HG03135 (cell line): ENCODE results near the gene MYO5A.
"Not testable (repeated sequence)": the region's sequence is repeated elsewhere in the genome, so short reads cannot be mapped to it uniquely, and the experiment has no call there.

Experiments used
- ATAC-seq: cut with Tn5 transposase; IDR thresholded peaks from one replicate; pipeline ENCODE4 v1.9.1; 2021; ENCODE audit warnings: mild to moderate bottlenecking, moderate library complexity; ENCODE audit not compliant: unreplicated experiment

MYO5A gene

DNA sequence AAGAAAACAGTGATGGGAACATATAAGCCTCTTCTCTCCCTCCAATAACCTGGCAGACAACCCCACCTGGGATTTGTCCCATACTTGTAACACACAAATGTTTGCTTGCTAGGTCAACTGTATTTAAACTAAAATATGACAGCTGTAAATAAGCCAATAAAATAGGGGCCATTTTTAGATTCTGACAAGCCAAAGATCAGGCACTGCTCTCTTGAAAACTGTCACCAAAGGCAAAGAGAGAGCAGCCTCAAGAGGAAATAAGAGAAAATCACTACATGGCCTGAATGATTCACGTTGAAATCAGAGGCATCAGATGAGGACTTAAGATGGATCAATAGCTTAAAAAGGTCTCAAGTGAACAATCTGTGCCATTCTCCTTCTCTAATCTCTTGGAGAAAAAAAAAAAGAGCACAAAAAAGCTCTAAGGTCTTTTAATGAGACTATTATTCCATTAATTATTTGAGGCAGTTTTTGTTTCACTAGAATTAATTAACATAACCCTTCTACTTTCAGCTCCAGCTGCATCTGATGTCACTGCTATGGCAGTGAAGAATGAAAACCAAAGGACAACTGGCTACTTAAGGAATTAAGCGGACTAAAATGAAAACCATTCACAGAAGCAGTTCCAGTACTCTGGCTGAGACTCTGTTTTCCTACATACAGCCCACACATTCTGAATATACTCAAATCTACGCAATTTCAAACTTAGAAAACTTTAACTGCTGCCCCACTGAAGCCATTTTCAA, 19.0 kb downstream of the MYO5A start:
- no peak for ATAC-seq

GRCh38 chr15:52506549-52506948, 22.1 kb downstream of the MYO5A start:
- no peak for ATAC-seq

DNA sequence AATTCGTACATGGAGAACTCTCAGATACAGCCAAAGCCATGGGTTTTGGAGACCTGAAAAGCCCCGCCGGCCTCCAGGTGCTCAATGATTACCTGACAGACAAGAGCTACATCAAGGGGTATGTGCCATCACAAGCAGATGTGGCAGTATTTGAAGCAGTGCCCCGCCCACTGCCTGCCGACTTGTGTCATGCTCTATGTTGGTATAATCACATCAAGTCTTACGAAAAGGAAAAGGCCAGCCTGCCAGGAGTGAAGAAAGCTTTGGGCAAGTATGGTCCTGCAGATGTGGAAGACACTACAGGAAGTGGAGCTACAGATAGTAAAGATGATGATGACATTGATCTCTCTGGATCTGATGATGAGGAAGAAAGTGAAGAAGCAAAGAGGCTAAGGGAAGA, 23.5 kb downstream of the MYO5A start:
- ATAC-seq, result no peak

GRCh38 chr15:52503788-52504496, 24.7 kb downstream of the MYO5A start:
- no peak for ATAC-seq

- ATAC-seq, result no peak
These were observed 26.1 kb downstream of the MYO5A start for GRCh38 chr15:52502608-52503007.

GRCh38 chr15:52499506-52499905, 29.2 kb downstream of the MYO5A start:
- ATAC-seq, result no peak

- ATAC-seq, result no peak
These were observed 30.0 kb downstream of the MYO5A start for GRCh38 chr15:52498706-52499105.

- no peak for ATAC-seq
These were observed 31.8 kb downstream of the MYO5A start for GRCh38 chr15:52496776-52497470.

GRCh38 chr15:52496175-52496574, 32.5 kb downstream of the MYO5A start:
- ATAC-seq, result no peak

DNA sequence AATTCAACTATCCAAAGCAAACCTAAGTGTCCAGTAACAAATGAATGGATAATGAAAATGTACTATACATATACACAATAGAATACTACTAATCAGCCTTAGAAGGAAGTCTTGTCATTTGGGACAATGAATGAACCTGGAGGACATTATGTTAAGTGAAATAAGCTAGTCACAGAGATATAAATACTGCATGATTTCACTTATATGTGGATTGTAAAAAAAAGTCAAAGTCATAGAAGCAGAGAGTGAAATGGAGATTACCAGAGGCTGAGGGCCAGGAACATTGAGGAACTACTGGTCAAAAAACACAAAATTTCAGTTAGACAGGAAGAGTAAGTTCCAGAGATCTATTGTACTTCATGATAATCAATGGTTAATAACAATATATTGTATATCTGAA, 33.6 kb downstream of the MYO5A start:
- no peak for ATAC-seq

GRCh38 chr15:52493968-52494367, 34.7 kb downstream of the MYO5A start:
- no peak for ATAC-seq

GRCh38 chr15:52492132-52492531, 36.5 kb downstream of the MYO5A start:
- ATAC-seq, result no peak

DNA sequence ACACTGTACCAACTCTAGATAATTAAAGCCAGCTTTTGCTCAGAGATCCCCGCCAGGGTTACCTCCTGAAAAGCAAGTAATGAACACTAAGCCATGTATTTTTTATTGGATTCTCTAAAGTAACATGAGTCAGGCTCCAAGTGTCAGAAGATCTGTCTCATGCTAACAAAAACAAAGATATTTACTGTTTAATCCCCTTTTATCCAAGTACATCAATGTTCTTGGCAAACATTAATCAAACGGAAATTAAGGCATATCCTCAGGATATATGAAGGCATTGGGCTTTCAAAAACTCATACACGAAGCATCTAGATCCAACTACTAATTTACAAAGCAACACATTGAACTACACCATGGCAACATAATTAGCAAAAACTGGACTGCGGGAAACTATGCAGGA, 37.2 kb downstream of the MYO5A start:
- no peak for ATAC-seq

GRCh38 chr15:52489430-52489829, 39.2 kb downstream of the MYO5A start:
- ATAC-seq, result not testable (repeated sequence)

GRCh38 chr15:52488830-52489229, 39.9 kb downstream of the MYO5A start:
- no peak for ATAC-seq

DNA sequence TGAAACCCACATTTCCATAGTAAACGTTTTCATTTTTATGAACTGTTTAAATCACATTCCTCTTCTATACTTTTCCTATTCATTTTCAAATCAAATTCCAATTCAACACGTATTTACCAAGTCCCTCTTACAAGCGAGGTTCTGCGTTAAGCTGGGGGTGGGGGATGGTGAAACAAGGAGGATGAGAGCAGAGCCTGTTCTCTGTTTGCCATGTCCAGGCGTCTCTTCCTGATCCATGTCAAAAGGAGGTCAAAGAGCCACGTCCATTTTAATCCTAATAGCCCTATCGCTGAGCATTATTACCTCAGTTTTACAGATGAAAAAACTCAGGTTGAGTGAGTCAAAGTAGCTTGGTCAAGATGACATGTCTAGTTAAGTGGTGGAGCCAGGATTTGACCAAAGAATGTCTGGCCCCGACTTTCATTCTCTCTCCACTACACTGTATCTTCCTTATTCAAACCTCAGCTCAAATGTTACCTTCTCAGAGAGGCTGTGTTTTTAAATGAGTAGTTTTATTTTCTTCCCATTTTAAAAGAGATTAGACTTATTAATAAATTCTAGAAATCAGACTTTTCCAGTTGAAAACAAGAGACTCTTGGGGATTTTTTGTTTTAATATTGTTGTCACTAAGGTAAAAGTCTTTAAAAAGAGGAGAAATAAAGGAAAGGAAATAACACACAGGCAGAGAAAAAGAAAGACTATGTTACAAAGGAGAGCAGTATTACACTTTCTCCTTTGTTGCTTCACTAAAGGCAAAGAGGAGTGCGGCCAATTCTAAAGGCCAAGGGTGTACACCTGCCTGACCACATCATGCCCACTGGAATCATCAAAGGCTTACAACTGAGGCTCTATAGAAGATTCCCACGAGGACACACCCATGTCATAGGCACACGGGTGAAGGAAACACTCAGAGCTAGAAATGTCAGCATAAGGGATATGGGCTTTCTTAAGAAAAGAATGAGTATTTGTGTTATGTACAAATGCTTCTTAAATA, 42.4 kb downstream of the MYO5A start:
- no peak for ATAC-seq

GRCh38 chr15:52485290-52485689, 43.4 kb downstream of the MYO5A start:
- no peak for ATAC-seq

DNA sequence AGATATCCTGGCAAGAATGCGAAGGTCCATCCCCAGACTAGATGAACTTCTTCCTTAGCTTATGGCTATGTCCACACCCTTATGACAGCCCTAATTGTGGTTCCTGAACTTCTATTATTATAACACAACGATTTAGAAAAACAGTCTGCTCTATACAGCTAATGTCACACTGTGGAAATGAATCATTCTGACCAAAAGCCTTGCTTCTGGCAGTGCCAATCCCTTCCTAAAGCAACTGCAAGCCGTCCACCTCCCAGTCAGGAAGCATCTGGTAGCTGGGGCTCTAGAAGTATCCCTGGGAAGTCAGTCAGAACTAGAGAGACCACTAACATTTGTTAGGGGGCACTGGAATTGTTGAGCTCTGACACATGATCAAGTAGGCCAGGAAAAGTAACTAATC, 45.0 kb downstream of the MYO5A start:
- no peak for ATAC-seq

- peak; percentile 93 for ATAC-seq
These were observed 46.8 kb downstream of the MYO5A start for GRCh38 chr15:52481915-52482314.

DNA sequence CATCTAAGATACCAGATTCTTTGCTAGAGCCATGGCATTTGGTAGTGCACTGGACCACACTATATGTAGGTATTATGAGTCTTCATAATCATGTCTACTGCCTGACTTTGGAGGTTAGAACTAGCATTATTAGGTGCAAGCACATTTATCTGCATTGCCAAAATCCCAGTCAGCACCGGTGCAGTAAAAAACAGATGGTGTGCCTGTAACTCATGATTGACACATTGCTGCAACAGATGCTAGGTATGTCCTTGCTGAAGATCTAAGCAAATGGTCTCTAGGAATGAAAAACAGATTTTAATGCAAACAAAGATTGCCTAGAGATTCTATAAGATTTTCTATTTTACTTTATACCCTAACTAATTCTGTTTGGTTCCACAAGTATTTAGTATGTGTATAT, 47.7 kb downstream of the MYO5A start:
- no peak for ATAC-seq

GRCh38 chr15:52466716-52467115, 62.0 kb downstream of the MYO5A start:
- no peak for ATAC-seq
